Bronchial epithelial cell (primary cell): Measurements from ENCODE around the gene PIK3CB. TPM values are rescaled to one million over a fixed set of nuclear protein-coding genes. Genes with fewer than 3 reads are reported as not detected.
"Not testable (repeated sequence)": the region's sequence is repeated elsewhere in the genome, so short reads cannot be mapped to it uniquely, and the experiment has no call there.

Source experiments
- DNase-seq: peaks from one replicate; pipeline ENCODE4 v3.0.0-alpha.2; 2010; ENCODE audit warnings: low read depth
- FAIRE-seq: peaks from 2 replicates; lab custom pipeline; 2011; peaks lifted over from hg19 to GRCh38; lab: Jason Lieb, UNC
- H3K27me3 ChIP-seq: 2 replicates; pipeline ENCODE4 v1.5.1; 2011; ENCODE audit warnings: low read length; ENCODE audit not compliant: control insufficient read depth, insufficient read depth
- H3K36me3 ChIP-seq: 2 replicates; pipeline ENCODE4 v1.5.1; 2011; ENCODE audit warnings: low read length; ENCODE audit not compliant: control insufficient read depth, insufficient read depth
- H3K4me3 ChIP-seq: 2 replicates; pipeline ENCODE4 v1.5.1; 2011; ENCODE audit warnings: mild to moderate bottlenecking, low read depth, low read length, control low read depth
- CTCF ChIP-seq: IDR thresholded peaks from 2 replicates; pipeline ENCODE4 v1.5.1; 2011; ENCODE audit warnings: mild to moderate bottlenecking, moderate library complexity, low read length, control low read depth, inconsistent platforms; ENCODE audit not compliant: insufficient read depth, severe bottlenecking
- total RNA-seq: library from RNA; depleted of rRNA; stranded (reverse); fragments of >200 nt; gene quantifications from 2 replicates; pipeline ENCODE4 v1.2.1, GENCODE V29; 2014

The PIK3CB gene
- total RNA-seq, 1 donor from 2014 or later = 11.3 TPM

- no peak overlapping the region for H3K4me3 ChIP-seq
- DNase-seq (no peak), FAIRE-seq (no peak)
- no peaks in the 10 kb centered on the region for H3K27me3 ChIP-seq
- TF ChIP-seq CTCF = no peak
- no peaks in the 10 kb centered on the region for H3K36me3 ChIP-seq
Measured at GRCh38 chr3:138854204-138854603, 19.5 kb upstream of the PIK3CB start.

GRCh38 chr3:138850151-138850550 lies 15.4 kb upstream of the PIK3CB start:
- no peak for DNase-seq
- H3K4me3 ChIP-seq = no peak overlapping the region
- H3K36me3 ChIP-seq = no peaks in the 10 kb centered on the region
- FAIRE-seq = no peak
- TF ChIP-seq CTCF = no peak
- H3K27me3 ChIP-seq = no peaks in the 10 kb centered on the region

- H3K4me3 ChIP-seq = no peak overlapping the region
- H3K27me3 ChIP-seq = no peaks in the 10 kb centered on the region
- no peak for DNase-seq
- H3K36me3 ChIP-seq = no peaks in the 10 kb centered on the region
- no peak for FAIRE-seq
- no peak for TF ChIP-seq CTCF
Measured at GRCh38 chr3:138849222-138849940, 14.7 kb upstream of the PIK3CB start.

GRCh38 chr3:138848696-138849095 lies 14.0 kb upstream of the PIK3CB start:
- no peak for FAIRE-seq
- Histone ChIP-seq H3K4me3 (no peak overlapping the region), H3K27me3 (no peaks in the 10 kb centered on the region), H3K36me3 (no peaks in the 10 kb centered on the region)
- no peak for TF ChIP-seq CTCF
- no peak for DNase-seq

GRCh38 chr3:138846824-138847223 lies 12.1 kb upstream of the PIK3CB start:
- not testable (repeated sequence) for FAIRE-seq

GRCh38 chr3:138846262-138846791 lies 11.6 kb upstream of the PIK3CB start:
- no peak for TF ChIP-seq CTCF
- DNase-seq (no peak), FAIRE-seq (no peak)
- Histone ChIP-seq H3K4me3 (no peak overlapping the region), H3K27me3 (no peaks in the 10 kb centered on the region), H3K36me3 (no peaks in the 10 kb centered on the region)

More at GRCh38 chr3:138846824-138847223, 12.1 kb upstream of the PIK3CB start:
- DNase-seq, H3K4me3 ChIP-seq, H3K36me3 ChIP-seq, H3K27me3 ChIP-seq: not testable (repeated sequence)
